Tibial nerve (tissue), 4 donors: ENCODE data around the gene ITGA5. TPM values are rescaled to one million over a fixed set of nuclear protein-coding genes. Genes with fewer than 3 reads are reported as not detected.

Experiments used
- DNase-seq, 2 donors: peaks; one replicate each; pipeline ENCODE4 v3.0.0-alpha.2; 2019; ENCODE audit warnings: low spot score in 2 of 2
- H3K27ac ChIP-seq, 4 donors: fragments of 200-600 bp; sonication (generic) in 3 of 4; one replicate each; pipeline ENCODE4 v1.5.1; 2017 to 2019; ENCODE audit warnings: mild to moderate bottlenecking in 1 of 4
- H3K27me3 ChIP-seq, 2 donors: fragments of 200-600 bp; sonication (generic) in 1 of 2; one replicate each; pipeline versions ENCODE4 v1.5.1 to v1.6.0; 2017 to 2019
- H3K36me3 ChIP-seq, 3 donors: fragments of 200-600 bp; sonication (generic); one replicate each; pipeline ENCODE4 v1.5.1; 2018 to 2019
- H3K4me1 ChIP-seq, 4 donors: fragments of 200-600 bp; sonication (generic) in 3 of 4; one replicate each; pipeline ENCODE4 v1.5.1; 2017 to 2019
- H3K4me3 ChIP-seq, 4 donors: fragments of 200-600 bp; sonication (generic) in 3 of 4; one replicate each; pipeline ENCODE4 v1.5.1; 2017 to 2019; ENCODE audit warnings: mild to moderate bottlenecking in 1 of 4, moderate library complexity in 1 of 4
- H3K9me3 ChIP-seq, 4 donors: fragments of 200-600 bp; sonication (generic) in 3 of 4; one replicate each; pipeline ENCODE4 v1.5.1; 2017 to 2019
- CTCF ChIP-seq, 5 experiments: fragments of 200-600 bp in 3 of 5; fragments of 450-650 bp in 2 of 5; sonication (generic) in 3 of 5; IDR thresholded peaks; one replicate each; pipeline ENCODE4 v1.5.1; 2016 to 2019; ENCODE audit warnings: antibody characterized with exemption in 5 of 5, mild to moderate bottlenecking in 3 of 5, moderate library complexity in 2 of 5
- EP300 ChIP-seq, 2 donors: sonication (generic); formaldehyde crosslinking; IDR thresholded peaks; one replicate each; pipeline ENCODE4 v1.6.1; 2017; ENCODE audit warnings: antibody characterized with exemption in 2 of 2, mild to moderate bottlenecking in 1 of 2
- POLR2A ChIP-seq, 2 donors: fragments of 450-650 bp; IDR thresholded peaks; one replicate each; pipeline ENCODE4 v1.6.1; 2017; ENCODE audit warnings: antibody characterized with exemption in 2 of 2, mild to moderate bottlenecking in 2 of 2, moderate library complexity in 2 of 2
- WGBS, 2 donors: methylation state at CpG; one replicate each; pipeline ENCODE4 v1.1.5; 2018; 5-methylcytosine and 5-hydroxymethylcytosine counted together
- total RNA-seq, 4 donors: library from RNA; depleted of rRNA; stranded (reverse); fragments of >200 nt; gene quantifications; one replicate each; pipeline ENCODE4 v1.1.0, GENCODE V29; 2016

ITGA5 gene
- total RNA-seq, 4 donors from 2014 or later = 73.6 to 145 (median 123) TPM

DNA sequence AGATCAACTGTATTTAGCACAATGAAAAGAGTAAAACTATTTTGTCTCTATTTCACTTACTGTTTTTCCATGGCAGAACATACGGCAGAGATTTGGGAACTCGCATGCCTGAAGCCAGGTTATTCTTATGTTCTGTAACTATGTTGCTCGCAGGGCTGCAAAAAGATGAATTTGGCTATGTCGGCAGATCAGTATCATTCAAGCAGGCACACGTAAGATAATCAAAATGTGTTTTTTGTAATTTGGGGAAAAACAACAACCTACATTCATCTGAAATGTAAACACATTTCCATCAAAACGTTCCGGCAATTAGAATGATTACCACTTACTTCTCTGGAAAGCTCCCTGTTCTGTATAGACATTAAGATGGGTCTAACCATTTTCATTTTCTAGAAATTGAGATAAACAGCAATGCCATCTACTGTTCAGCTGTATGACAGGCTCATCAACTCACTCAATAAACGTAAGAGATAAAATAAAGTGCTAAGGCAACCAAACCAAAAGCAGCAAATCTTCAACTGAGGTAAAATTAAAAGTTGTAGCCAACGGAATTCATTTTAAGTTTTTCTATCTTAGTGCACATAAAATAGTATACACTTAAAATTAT lies 41.4 kb upstream of the ITGA5 start:
- WGBS, 2 donors = 74 to 79% methylated on average over 9 of the region's 9 CpGs
- Histone ChIP-seq H3K27me3 (no peaks in the 10 kb centered on the region), H3K4me1 (peaks cover 0 to 22% (median 0%) of the 10 kb centered on the region in 4 donors), H3K4me3 (no peak overlapping the region), H3K27ac (no peak overlapping the region), H3K9me3 (no peaks in the 10 kb centered on the region), H3K36me3 (no peaks in the 10 kb centered on the region)
- TF ChIP-seq CTCF (IDR thresholded peaks at IDR 0.05) (no peak), POLR2A (IDR thresholded peaks at IDR 0.05) (no peak), EP300 (IDR thresholded peaks at IDR 0.05) (no peak)
- no peak for DNase-seq

DNA sequence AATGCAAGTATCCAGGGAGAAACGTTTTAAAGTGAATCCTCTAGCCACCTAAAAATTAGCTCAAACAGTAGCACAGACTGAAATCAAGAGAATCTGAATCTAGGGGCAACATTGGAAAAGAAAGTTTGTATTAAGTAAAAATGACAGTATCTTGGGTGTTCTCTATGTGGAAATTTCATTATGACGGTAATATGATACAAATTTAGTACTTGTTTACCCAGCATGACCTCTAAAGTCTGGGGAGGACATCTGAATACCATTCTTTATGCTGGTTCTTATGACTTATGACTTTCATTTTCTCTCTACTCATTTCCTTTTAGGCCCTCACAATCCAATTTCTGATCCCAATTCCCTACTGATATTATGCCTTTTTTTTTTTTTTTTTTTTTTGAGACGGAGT lies 40.3 kb upstream of the ITGA5 start:
- no peaks in the 10 kb centered on the region for H3K36me3 ChIP-seq
- TF ChIP-seq EP300 (IDR thresholded peaks at IDR 0.05) = no peak
- no peak for TF ChIP-seq POLR2A (IDR thresholded peaks at IDR 0.05)
- no peak for TF ChIP-seq CTCF (IDR thresholded peaks at IDR 0.05)
- H3K4me3 ChIP-seq = no peak overlapping the region
- no peaks in the 10 kb centered on the region for H3K9me3 ChIP-seq
- 47 to 52% methylated on average over 3 of the region's 3 CpGs for WGBS, 2 donors
- H3K27me3 ChIP-seq = no peaks in the 10 kb centered on the region
- DNase-seq = no peak
- H3K27ac ChIP-seq = no peak overlapping the region
- peaks cover 0 to 19% (median 0%) of the 10 kb centered on the region in 4 donors for H3K4me1 ChIP-seq

DNA sequence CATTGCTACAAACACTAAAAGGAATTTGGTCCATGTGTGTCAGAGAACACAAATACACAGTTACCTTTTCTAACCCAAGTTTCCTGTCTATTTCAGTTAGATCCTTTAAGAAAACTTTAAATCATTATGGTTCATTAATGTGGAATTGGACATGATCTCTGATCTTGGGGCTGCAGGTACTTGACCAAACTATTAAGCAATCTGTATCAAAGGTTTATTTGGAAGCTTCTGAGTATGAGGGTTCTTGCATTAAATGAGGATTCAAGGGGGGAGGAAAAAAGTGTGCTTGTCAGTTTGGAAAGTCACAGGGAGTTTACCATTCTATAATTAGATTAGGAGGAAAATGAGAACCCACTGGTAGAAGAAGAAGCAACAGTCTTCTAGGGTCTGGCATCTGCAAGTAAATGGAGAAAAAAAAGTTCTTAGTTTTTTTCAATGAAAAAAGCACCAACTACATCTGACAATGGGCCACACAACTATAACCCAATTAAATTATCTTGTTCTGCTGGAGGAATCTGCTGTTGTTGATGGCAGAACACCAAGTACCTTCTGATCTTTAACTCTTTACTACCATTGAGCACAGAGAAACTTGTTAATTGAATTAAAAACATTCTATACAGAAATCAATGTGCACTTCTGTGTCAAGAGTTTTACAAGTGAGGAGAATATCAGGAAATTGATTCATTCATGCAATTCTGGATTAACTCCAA lies 36.8 kb upstream of the ITGA5 start:
- no peak overlapping the region for H3K4me3 ChIP-seq
- TF ChIP-seq CTCF (IDR thresholded peaks at IDR 0.05) = no peak
- no peak for TF ChIP-seq POLR2A (IDR thresholded peaks at IDR 0.05)
- TF ChIP-seq EP300 (IDR thresholded peaks at IDR 0.05) = no peak
- peaks cover 0 to 9% (median 0%) of the 10 kb centered on the region in 4 donors for H3K4me1 ChIP-seq
- DNase-seq = no peak
- no peaks in the 10 kb centered on the region for H3K36me3 ChIP-seq
- no peaks in the 10 kb centered on the region for H3K9me3 ChIP-seq
- no peak overlapping the region for H3K27ac ChIP-seq
- H3K27me3 ChIP-seq = no peaks in the 10 kb centered on the region

DNA sequence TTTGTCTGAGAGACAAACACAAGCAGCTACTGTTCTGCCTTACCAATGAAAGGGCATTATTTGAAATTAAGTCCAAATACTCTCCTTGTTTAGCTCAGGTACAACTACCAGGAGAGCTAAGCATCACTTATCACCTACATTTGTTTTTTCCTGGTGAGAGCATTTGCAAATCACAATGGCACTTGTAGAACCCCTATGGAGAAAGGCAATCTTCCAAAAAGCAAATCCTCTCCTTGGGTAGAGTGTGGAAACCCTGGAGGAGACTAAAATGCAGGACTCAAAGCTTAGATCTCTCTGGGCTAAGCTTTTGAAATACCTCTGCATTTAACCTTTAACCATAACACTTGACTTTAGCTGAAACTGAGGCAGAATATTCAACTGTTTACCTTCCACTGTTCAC lies 33.6 kb upstream of the ITGA5 start:
- no peak overlapping the region for H3K27ac ChIP-seq
- no peak for DNase-seq
- no peaks in the 10 kb centered on the region for H3K36me3 ChIP-seq
- peaks cover 0 to 6% (median 0%) of the 10 kb centered on the region in 4 donors for H3K4me1 ChIP-seq
- H3K9me3 ChIP-seq = no peaks in the 10 kb centered on the region
- no peaks in the 10 kb centered on the region for H3K27me3 ChIP-seq
- H3K4me3 ChIP-seq = no peak overlapping the region
- no peak for TF ChIP-seq CTCF (IDR thresholded peaks at IDR 0.05)
- no peak for TF ChIP-seq EP300 (IDR thresholded peaks at IDR 0.05)
- no peak for TF ChIP-seq POLR2A (IDR thresholded peaks at IDR 0.05)

DNA sequence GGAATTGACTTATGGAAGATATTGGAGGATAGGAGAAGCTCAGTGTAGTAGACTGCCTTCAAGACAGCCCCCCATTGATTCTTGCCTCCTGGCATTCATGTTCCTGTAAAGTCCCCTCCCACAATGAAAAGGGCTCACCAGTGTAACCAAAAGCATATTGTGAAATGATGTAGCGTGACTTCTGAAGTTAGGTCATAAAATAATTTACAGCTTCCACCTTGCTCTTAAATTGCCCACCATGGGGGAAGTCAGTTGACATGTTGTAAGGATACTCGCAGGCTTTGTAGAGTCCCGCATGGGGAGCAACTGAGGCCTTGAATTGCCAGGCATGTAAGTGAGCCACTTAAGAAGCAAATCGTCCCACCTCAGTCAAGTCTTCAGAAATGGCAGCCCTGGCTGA lies 29.3 kb upstream of the ITGA5 start:
- Histone ChIP-seq H3K4me1 (no peaks in the 10 kb centered on the region), H3K4me3 (no peak overlapping the region), H3K27me3 (no peaks in the 10 kb centered on the region), H3K9me3 (no peaks in the 10 kb centered on the region), H3K27ac (no peak overlapping the region), H3K36me3 (no peaks in the 10 kb centered on the region)
- 51 to 66% methylated on average over 4 of the region's 4 CpGs for WGBS, 2 donors
- no peak for DNase-seq
- TF ChIP-seq POLR2A (IDR thresholded peaks at IDR 0.05) (no peak), CTCF (IDR thresholded peaks at IDR 0.05) (no peak), EP300 (IDR thresholded peaks at IDR 0.05) (no peak)
